Activated T-cell treated with anti-CD3 and anti-CD28 coated beads, Interleukin-2, amount 50 U/mL, for 24 hours (primary cell): ENCODE data around the gene OVCH2.
"Not testable (repeated sequence)": the region's sequence is repeated elsewhere in the genome, so short reads cannot be mapped to it uniquely, and the experiment has no call there.

ENCODE experiments used
- DNase-seq: peaks from one replicate; pipeline ENCODE4 v3.0.0-alpha.2; 2020
- H3K27ac Mint-ChIP-seq: 2 replicates; pipeline ENCODE4 v1.8.0; 2020; ENCODE audit warnings: mild to moderate bottlenecking, mixed read lengths
- H3K27me3 Mint-ChIP-seq: 2 replicates; pipeline ENCODE4 v1.8.0; 2020; ENCODE audit warnings: mixed read lengths
- H3K36me3 Mint-ChIP-seq: 2 replicates; pipeline ENCODE4 v1.8.0; 2020; ENCODE audit warnings: low read depth, mixed read lengths
- H3K4me1 Mint-ChIP-seq: 2 replicates; pipeline ENCODE4 v1.8.0; 2020; ENCODE audit warnings: low read depth, mixed read lengths
- H3K4me3 Mint-ChIP-seq: 2 replicates; pipeline ENCODE4 v1.8.0; 2020; ENCODE audit warnings: mild to moderate bottlenecking, moderate library complexity, mixed read lengths
- H3K9me3 Mint-ChIP-seq: 2 replicates; pipeline ENCODE4 v1.8.0; 2020; ENCODE audit warnings: mixed read lengths

OVCH2 gene, protein sequence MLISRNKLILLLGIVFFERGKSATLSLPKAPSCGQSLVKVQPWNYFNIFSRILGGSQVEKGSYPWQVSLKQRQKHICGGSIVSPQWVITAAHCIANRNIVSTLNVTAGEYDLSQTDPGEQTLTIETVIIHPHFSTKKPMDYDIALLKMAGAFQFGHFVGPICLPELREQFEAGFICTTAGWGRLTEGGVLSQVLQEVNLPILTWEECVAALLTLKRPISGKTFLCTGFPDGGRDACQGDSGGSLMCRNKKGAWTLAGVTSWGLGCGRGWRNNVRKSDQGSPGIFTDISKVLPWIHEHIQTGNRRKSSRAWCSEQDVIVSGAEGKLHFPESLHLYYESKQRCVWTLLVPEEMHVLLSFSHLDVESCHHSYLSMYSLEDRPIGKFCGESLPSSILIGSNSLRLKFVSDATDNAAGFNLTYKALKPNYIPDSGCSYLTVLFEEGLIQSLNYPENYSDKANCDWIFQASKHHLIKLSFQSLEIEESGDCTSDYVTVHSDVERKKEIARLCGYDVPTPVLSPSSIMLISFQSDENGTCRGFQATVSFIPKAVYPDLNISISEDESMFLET

DNA sequence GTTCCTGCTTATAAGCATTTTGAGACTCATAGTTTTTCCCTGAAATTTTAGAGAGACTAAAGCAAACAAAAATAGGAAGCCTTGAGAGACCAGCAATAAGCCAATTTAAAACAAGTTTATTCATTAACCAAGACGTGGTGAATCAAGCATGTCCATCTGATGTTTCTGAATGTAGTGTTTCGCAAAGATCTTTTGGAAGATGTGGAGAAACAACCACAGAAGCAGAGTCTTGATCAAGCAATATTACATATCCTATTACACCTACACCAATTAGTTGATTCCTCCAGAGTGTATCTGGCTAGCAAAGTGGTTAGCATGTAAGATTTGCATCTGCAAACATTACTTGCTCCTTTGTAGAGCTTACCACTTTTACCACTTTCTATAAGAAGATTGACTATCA is at the start of gene OVCH2:
Gene OVCH2 (minus strand): TSS at position 101 of the 400 bp plus-strand sequence. CDS start 83 bp downstream, at position 18.
- H3K4me3 Mint-ChIP-seq = no peak within 1 kb of the TSS
- H3K27ac Mint-ChIP-seq = no peak within 1 kb of the TSS
- H3K4me1 Mint-ChIP-seq = no peaks in the 10 kb centered on the region
- peaks cover 79% of the 10 kb centered on the region for H3K27me3 Mint-ChIP-seq
- H3K9me3 Mint-ChIP-seq = peaks cover 2% of the 10 kb centered on the region
- no peaks in the 10 kb centered on the region for H3K36me3 Mint-ChIP-seq
- no peak for DNase-seq

DNA sequence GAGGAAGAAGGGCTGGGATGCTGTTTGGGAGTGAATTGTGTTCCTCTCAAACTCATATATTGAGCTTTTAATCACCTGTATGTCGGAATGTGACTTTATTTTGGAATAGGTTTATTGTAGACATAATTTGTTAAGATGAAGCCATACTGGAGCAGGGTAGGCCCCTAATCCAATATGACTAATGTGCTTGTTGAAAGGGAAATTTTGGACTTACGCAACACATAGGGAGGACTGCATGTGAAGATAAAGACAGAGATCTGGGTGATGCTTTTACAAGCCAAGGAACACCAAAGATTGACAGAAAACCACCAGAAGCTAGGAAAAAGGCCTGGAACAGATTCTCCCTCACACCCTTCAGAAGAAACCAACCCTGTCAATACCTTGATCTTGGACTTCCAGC is 43.2 kb upstream of the OVCH2 start:
- H3K4me1 Mint-ChIP-seq = peaks cover 4% of the 10 kb centered on the region

DNA sequence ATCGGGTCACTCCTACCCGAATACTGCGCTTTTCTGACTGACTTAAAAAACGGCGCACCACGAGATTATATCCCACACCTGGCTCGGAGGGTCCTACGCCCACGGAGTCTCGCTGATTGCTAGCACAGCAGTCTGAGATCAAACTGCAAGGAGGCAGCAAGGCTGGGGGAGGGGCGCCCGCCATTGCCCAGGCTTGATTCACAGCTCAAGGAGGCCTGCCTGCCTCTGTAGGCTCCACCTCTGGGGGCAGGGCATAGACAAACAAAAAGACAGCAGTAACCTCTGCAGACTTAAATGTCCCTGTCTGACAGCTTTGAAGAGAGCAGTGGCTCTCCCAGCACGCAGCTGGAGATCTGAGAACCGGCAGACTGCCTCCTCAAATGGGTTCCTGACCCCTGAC is 28.5 kb upstream of the OVCH2 start:
- H3K27me3 Mint-ChIP-seq = peaks cover 23% of the 10 kb centered on the region
- not testable (repeated sequence) for DNase-seq, H3K36me3 Mint-ChIP-seq, H3K4me3 Mint-ChIP-seq, H3K4me1 Mint-ChIP-seq, H3K9me3 Mint-ChIP-seq, H3K27ac Mint-ChIP-seq

More for the DNA sequence above, 43.2 kb upstream of the OVCH2 start:
- no peaks in the 10 kb centered on the region for H3K9me3 Mint-ChIP-seq
- no peak overlapping the region for H3K27ac Mint-ChIP-seq
- H3K4me3 Mint-ChIP-seq = no peak overlapping the region
- DNase-seq = no peak
- no peaks in the 10 kb centered on the region for H3K36me3 Mint-ChIP-seq
- no peaks in the 10 kb centered on the region for H3K27me3 Mint-ChIP-seq

DNA sequence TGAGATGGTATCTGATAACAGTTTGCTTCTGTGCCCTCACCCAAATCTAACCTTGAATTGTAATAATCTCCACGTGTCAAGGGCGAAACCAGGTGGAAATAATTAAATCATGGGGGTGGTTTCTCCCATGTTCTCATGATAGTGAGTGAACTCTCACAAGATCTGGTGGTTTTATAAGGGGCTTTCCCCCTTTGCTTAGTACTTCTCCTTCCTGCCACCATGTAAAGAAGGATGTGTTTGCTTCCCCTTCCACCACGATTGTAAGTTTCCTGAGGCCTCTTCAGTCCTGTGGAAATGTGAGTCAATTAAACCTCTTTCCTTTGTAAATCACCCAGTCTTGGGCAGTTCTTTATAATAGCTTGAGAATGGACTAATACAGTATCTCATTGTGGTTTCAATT is 8.5 kb upstream of the OVCH2 start:
- Mint-ChIP-seq H3K4me3 (no peak overlapping the region), H3K27me3 (peaks cover 38% of the 10 kb centered on the region), H3K36me3 (no peaks in the 10 kb centered on the region), H3K9me3 (peaks cover 10% of the 10 kb centered on the region), H3K4me1 (peaks cover 2% of the 10 kb centered on the region), H3K27ac (no peak overlapping the region)
- no peak for DNase-seq

DNA sequence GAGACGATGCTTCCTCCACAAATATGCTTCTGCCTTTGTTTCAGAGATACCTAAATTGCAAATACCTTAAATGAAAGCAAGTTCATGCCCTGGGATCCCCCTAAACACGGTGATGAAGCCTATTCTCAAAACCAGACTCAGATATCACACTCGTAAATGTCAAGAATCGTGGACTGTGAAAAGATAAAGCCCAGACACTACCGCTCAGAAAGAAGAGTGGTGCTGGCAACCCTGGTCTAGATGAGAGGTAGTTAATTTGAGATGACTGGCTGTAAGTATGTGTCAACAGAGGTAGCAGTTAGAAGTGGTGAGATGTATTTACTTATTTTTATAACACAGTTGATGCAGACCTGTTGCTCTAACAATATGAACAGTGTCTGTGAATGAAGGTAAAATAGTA is 2.5 kb downstream of the OVCH2 start:
- H3K27ac Mint-ChIP-seq = no peak overlapping the region
- H3K4me1 Mint-ChIP-seq = no peaks in the 10 kb centered on the region
- no peaks in the 10 kb centered on the region for H3K9me3 Mint-ChIP-seq
- H3K36me3 Mint-ChIP-seq = no peaks in the 10 kb centered on the region
- DNase-seq = no peak
- no peak overlapping the region for H3K4me3 Mint-ChIP-seq
- peaks cover 68% of the 10 kb centered on the region for H3K27me3 Mint-ChIP-seq

DNA sequence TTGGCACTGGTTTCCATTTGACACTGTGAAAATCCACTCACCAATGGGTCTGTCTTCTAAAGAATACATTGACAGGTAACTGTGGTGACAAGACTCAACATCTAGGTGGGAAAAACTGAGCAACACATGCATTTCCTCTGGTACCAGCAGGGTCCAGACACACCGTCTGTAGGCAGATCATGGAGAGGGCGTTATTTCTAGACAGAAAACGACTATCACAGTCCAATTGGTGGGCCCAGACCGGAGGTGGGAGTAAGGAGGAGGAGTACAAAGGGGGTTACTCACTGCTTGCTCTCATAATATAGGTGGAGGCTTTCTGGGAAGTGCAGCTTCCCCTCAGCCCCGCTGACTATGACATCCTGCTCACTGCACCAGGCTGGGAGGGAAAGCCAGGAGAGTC is 9.9 kb downstream of the OVCH2 start:
- Mint-ChIP-seq H3K4me1 (peaks cover 6% of the 10 kb centered on the region), H3K27me3 (peaks cover 35% of the 10 kb centered on the region), H3K27ac (no peak overlapping the region), H3K36me3 (no peaks in the 10 kb centered on the region), H3K9me3 (no peaks in the 10 kb centered on the region), H3K4me3 (no peak overlapping the region)
- DNase-seq = no peak

DNA sequence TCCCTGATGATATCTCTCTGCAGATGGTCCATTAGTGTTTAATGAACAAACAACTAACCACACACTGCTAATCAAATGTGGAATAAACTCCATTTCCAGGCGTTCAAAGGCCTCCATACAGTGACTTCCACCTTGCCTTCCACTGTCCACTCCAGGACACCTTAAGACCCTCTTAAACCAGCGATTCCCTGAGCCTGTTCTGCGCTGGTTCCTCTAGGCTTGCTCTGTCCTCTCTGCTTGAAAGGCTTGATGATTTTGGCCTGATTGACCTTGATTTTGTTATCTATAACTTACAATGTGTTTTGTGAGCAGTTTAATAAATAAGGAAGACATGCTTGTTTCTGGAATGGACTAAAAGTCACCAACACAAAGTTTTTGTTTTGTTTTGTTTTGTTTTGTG is 12.0 kb downstream of the OVCH2 start:
- Mint-ChIP-seq H3K9me3 (no peaks in the 10 kb centered on the region), H3K4me1 (peaks cover 6% of the 10 kb centered on the region), H3K27ac (no peak overlapping the region), H3K36me3 (no peaks in the 10 kb centered on the region), H3K4me3 (no peak overlapping the region), H3K27me3 (peaks cover 44% of the 10 kb centered on the region)
- DNase-seq = no peak

DNA sequence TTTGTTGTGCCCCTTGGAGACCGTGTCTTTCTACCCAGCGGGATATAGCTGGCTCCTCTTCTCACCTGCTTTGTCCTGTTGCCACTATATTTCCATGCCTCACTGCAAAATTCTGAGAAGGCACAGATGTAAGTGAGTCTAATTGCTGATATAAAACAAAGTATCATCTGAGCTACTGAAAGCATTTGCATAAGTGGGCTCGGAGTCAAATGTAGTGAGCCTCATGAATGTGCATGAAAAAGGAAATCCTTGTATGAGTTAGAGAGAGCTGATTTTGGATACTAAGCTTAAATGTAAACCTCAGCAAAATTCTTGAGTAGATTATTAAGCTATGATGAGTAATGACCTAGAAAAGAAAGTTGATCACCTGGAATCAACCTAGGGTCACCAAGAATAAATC is 13.9 kb downstream of the OVCH2 start:
- H3K36me3 Mint-ChIP-seq = no peaks in the 10 kb centered on the region
- H3K9me3 Mint-ChIP-seq = no peaks in the 10 kb centered on the region
- peaks cover 6% of the 10 kb centered on the region for H3K4me1 Mint-ChIP-seq
- no peak overlapping the region for H3K4me3 Mint-ChIP-seq
- no peak for DNase-seq
- H3K27me3 Mint-ChIP-seq = peaks cover 58% of the 10 kb centered on the region
- H3K27ac Mint-ChIP-seq = no peak overlapping the region

DNA sequence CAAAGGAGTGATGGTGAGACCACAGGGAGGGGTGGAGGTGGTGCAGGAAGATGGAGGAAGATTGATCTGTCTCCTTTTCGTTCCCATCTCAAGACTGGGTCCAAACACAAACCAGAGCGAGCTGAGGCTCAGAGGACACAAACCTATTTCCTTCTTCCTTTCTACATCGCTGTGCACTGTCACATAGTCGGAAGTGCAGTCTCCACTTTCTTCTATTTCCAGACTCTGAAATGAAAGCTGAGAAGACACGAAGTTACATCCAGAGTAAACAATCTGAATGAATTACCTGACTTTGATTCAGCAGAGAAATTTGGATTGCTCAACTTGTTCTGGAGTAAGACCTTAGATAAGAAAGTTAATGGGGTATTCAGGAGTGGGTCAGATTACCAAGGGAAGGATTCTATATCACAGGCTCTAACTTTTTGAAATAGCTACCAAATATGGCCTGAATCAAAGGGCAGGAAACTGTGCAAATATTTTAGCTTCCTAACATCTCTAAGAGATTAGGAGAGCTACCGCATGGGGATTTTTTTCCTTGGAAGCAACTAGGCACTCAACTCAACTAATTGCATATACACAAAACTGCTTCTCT is 14.4 kb downstream of the OVCH2 start:
- Mint-ChIP-seq H3K27ac (no peak overlapping the region), H3K4me3 (no peak overlapping the region), H3K36me3 (no peaks in the 10 kb centered on the region), H3K27me3 (peaks cover 59% of the 10 kb centered on the region), H3K9me3 (no peaks in the 10 kb centered on the region), H3K4me1 (peaks cover 6% of the 10 kb centered on the region)
- DNase-seq = no peak

DNA sequence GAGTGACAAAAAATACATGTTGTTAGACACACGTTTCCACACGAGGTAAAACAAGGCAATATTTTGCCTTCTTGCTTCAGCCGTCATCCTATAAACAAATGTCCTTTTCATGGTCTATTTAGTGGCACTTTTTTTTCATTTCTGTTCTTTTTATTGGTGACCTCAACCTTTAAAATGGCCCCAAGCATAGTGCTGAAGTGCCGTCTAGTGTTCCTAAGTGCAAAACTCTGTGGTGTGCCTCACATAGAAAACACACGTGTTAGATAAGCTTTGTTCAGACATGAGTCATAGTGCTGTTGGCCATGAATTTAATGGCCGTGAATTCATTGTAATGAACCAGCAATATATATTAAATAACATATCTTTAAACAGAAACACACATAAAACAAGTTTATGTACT is 15.6 kb downstream of the OVCH2 start:
- no peaks in the 10 kb centered on the region for H3K36me3 Mint-ChIP-seq
- no peak overlapping the region for H3K4me3 Mint-ChIP-seq
- no peak for DNase-seq
- peaks cover 5% of the 10 kb centered on the region for H3K4me1 Mint-ChIP-seq
- H3K9me3 Mint-ChIP-seq = no peaks in the 10 kb centered on the region
- no peak overlapping the region for H3K27ac Mint-ChIP-seq
- H3K27me3 Mint-ChIP-seq = peaks cover 64% of the 10 kb centered on the region

DNA sequence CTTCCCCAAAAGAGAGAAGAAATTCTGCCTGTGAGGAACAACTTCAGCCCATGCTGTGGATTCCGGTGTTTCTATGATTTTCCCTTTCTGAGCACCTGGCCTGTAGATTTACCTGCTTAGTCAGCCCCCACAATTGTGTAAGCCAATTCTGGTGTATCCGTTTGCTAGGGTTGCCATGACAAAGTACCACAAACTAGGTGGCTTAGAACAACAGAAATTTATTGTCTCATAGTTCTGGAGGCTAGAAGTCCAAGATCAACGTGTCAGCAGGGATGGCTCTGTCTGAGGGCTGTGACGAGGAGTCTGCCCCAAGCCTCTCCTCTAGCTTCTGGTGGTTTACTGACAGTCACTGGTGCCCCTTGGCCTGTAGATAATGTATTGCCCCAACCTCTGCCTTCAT is 17.0 kb downstream of the OVCH2 start:
- Mint-ChIP-seq H3K9me3 (no peaks in the 10 kb centered on the region), H3K27ac (no peak overlapping the region), H3K27me3 (peaks cover 65% of the 10 kb centered on the region), H3K36me3 (no peaks in the 10 kb centered on the region), H3K4me3 (no peak overlapping the region), H3K4me1 (peaks cover 5% of the 10 kb centered on the region)
- DNase-seq = no peak

DNA sequence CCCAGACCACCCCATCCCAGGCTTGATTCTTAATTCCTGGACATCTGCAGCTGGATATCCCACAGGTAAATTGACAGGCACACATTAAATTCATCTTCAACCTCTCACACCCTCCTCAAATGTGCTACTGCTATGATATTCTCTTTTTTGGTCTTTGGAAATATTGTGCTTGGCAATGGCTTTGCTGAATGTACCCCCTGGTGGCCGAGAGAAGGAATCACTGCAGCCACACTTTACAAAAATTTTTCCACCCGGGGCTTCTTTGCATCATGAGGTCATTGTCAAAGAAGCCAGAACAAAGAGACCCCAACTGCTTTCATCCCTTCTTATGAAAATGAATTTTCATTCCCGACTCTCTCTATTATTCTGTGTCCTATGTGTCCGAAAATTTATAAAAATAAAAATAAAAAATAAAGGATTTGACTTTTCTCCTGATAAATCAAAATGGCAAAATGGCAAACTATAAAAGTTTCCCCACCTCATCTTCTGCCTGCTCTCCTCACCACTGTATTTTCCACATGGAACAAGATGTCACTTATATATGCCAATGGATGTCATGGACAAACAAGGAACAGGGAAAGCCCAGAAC is 17.9 kb downstream of the OVCH2 start:
- Mint-ChIP-seq H3K27me3 (peaks cover 56% of the 10 kb centered on the region), H3K4me3 (no peak overlapping the region), H3K4me1 (peaks cover 5% of the 10 kb centered on the region), H3K9me3 (no peaks in the 10 kb centered on the region), H3K27ac (no peak overlapping the region), H3K36me3 (no peaks in the 10 kb centered on the region)
- no peak for DNase-seq

DNA sequence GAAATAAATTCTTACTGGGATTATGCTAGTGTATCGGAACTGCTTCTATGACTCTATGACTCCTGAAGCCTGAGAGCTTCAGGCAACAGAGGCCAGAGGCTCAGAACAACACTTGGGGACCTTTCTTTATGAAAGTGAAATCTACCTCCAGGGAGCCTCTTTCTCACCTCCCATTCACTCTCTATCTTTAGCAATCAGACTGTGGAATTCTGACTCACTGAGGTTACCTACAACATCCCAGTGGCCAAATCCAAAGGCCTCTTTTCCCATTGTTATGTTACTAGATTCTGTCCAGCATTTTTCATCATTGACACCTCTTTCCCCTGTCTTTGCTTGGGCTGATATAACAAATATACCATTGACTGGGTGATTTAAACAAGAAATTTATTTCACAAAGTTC is 18.9 kb downstream of the OVCH2 start:
- no peaks in the 10 kb centered on the region for H3K36me3 Mint-ChIP-seq
- H3K27ac Mint-ChIP-seq = no peak overlapping the region
- H3K4me3 Mint-ChIP-seq = no peak overlapping the region
- peaks cover 50% of the 10 kb centered on the region for H3K27me3 Mint-ChIP-seq
- no peaks in the 10 kb centered on the region for H3K9me3 Mint-ChIP-seq
- DNase-seq = no peak
- H3K4me1 Mint-ChIP-seq = peaks cover 5% of the 10 kb centered on the region

DNA sequence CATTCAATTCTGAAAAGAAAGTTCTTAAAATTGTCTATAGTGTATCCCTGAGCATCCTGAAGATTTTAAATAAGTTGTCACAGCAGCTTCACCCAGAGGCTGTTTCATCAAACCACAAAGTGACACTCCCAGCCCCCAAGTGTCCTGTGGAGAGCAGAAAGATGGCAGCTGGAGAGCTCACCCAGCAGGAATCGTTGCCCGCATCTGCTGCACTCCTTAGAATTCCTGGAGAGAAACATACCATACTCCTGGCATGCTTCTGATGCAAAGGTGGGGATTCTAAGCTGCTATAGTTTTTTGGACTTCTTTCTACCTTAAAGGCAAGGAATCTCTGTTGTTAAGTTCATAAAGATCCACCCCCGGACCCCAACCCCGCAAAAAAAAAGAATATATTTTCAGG is 19.5 kb downstream of the OVCH2 start:
- Mint-ChIP-seq H3K27ac (no peak overlapping the region), H3K4me1 (peaks cover 4% of the 10 kb centered on the region), H3K9me3 (no peaks in the 10 kb centered on the region), H3K27me3 (peaks cover 45% of the 10 kb centered on the region), H3K4me3 (no peak overlapping the region), H3K36me3 (no peaks in the 10 kb centered on the region)
- no peak for DNase-seq

DNA sequence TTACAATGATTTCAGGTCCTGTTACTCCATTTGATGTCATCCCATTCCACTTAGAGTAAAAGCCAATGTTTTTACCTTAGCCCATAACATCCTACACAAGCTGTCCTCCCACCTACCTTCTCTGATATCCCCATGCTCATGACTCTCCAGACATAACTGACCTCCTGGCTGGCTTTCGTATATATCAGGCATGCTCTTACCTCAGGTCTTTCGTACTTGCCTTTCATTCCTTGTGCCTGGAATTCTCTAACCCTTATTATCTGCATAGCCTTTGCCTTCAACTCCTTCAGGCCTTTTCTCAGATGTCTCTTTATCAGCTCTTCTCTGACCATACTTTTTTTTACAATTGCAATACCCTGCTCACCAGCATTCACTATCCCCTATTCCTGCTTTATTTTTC is 22.7 kb downstream of the OVCH2 start:
- DNase-seq = no peak
- Mint-ChIP-seq H3K27me3 (peaks cover 42% of the 10 kb centered on the region), H3K9me3 (no peaks in the 10 kb centered on the region), H3K36me3 (no peaks in the 10 kb centered on the region), H3K4me3 (no peak overlapping the region), H3K27ac (no peak overlapping the region), H3K4me1 (no peaks in the 10 kb centered on the region)
